Stimulated activated CD8-positive, alpha-beta memory T cell treated with anti-CD3 and anti-CD28 coated beads, Interleukin-4, amount 100 ng/mL, for 1 hour (primary cell): ENCODE measurements around the gene VIM.

Source experiments
- DNase-seq, 2 donors: peaks; one replicate each; pipeline ENCODE4 v3.0.0-alpha.2; 2020; ENCODE audit warnings: low read depth in 2 of 2, low spot score in 1 of 2

Gene VIM

GRCh38 chr10:17228091-17229015 is at the start of gene VIM:
VIM (plus strand) TSS chr10:17228241; CDS start chr10:17229423, 1,182 bp downstream.
- peak; percentile 70 to 81 for DNase-seq

GRCh38 chr10:17179002-17179401 is 49.0 kb upstream of the VIM start:
- no peak for DNase-seq

GRCh38 chr10:17181110-17181509 is 46.9 kb upstream of the VIM start:
- DNase-seq, result no peak

GRCh38 chr10:17181751-17182150 is 46.3 kb upstream of the VIM start:
- no peak for DNase-seq

GRCh38 chr10:17183110-17183509 is 44.9 kb upstream of the VIM start:
- no peak for DNase-seq

- DNase-seq, result no peak
Observed at GRCh38 chr10:17185873-17186272, 42.2 kb upstream of the VIM start.

GRCh38 chr10:17188644-17189172 is 39.3 kb upstream of the VIM start:
- no peak for DNase-seq

GRCh38 chr10:17190602-17191001 is 37.4 kb upstream of the VIM start:
- no peak for DNase-seq

- no peak for DNase-seq
Observed at GRCh38 chr10:17195083-17195482, 33.0 kb upstream of the VIM start.

- no peak for DNase-seq
Observed at GRCh38 chr10:17196045-17196444, 32.0 kb upstream of the VIM start.

- DNase-seq, result no peak
Observed at GRCh38 chr10:17196573-17196972, 31.5 kb upstream of the VIM start.

- no peak for DNase-seq
Observed at GRCh38 chr10:17199351-17199804, 28.7 kb upstream of the VIM start.

- DNase-seq, result no peak
Observed at GRCh38 chr10:17200001-17200911, 27.8 kb upstream of the VIM start.

GRCh38 chr10:17200912-17201793 is 26.9 kb upstream of the VIM start, which contains the start of gene TRDMT1:
TRDMT1 (minus strand) TSS chr10:17201672; CDS start chr10:17201634, 38 bp downstream.
- DNase-seq, result peak; percentile 58 to 60

- no peak for DNase-seq
Observed at GRCh38 chr10:17201794-17202116, 26.3 kb upstream of the VIM start.

- no peak for DNase-seq
Observed at GRCh38 chr10:17202506-17202905, 25.5 kb upstream of the VIM start.

- DNase-seq, result no peak
Observed at GRCh38 chr10:17202999-17203398, 25.0 kb upstream of the VIM start.

- DNase-seq, result no peak
Observed at GRCh38 chr10:17203416-17203815, 24.6 kb upstream of the VIM start.

GRCh38 chr10:17206210-17206709 is 21.8 kb upstream of the VIM start:
- DNase-seq, result no peak

GRCh38 chr10:17208476-17208875 is 19.6 kb upstream of the VIM start:
- no peak for DNase-seq
